HG02981 (cell line): ENCODE data around the gene CA5A.
A peak's percentile ranks its signal among the peaks of the same experiment; 100 is the strongest.
"Not testable (repeated sequence)": the region's sequence is repeated elsewhere in the genome, so short reads cannot be mapped to it uniquely, and the experiment has no call there.

Experiments
- ATAC-seq: cut with Tn5 transposase; IDR thresholded peaks from one replicate; pipeline ENCODE4 v1.9.1; 2021; ENCODE audit warnings: mild to moderate bottlenecking, moderate library complexity; ENCODE audit not compliant: unreplicated experiment

The CA5A gene

DNA sequence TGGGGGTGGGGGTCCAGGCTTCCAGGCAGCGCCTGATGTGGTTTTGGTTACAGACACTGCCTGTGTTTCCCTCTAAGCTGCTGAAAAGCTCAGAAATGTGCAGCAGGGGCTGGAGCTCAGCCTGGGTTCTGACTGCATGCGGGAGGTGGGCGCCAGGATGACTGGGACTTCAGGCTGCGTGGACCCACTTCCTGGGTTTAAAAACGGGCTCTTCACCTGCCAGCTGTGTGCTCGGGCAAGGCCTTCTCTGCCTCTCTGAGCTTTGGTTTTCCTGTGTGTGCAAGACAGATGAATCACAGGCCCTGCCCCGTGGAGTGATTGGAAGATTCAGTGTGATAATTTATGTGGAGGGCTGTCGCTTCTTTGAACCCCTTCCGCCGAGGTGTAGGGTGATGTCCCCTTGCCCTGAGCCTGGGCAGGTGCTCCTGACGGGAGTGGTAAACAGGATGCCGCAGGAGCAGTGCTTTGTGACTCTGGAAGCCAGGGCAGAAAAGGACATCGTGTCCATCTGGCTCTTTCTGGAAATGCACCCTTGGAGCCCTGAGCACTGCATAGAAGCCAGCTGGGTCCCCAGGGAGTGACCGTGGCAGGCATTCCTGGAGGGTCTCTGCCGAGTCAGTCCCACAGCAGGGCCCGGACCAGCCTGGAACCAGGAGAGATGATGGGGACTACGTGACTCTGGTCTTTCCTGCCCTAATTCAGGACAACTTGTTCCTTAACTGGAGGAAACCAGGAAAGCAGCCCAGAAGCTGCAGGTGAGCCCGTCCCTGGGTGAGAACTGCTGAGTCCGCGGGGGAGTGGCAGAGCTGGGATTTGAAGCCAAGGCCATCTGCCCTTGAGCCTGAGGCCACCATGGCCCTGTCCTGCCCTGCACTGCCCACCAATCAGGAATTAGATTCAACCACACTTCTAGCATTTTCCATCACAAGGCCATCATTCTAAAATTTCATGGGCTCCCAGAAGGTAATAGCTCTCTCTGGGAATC lies 38.5 kb downstream of the CA5A start:
- no peak for ATAC-seq

DNA sequence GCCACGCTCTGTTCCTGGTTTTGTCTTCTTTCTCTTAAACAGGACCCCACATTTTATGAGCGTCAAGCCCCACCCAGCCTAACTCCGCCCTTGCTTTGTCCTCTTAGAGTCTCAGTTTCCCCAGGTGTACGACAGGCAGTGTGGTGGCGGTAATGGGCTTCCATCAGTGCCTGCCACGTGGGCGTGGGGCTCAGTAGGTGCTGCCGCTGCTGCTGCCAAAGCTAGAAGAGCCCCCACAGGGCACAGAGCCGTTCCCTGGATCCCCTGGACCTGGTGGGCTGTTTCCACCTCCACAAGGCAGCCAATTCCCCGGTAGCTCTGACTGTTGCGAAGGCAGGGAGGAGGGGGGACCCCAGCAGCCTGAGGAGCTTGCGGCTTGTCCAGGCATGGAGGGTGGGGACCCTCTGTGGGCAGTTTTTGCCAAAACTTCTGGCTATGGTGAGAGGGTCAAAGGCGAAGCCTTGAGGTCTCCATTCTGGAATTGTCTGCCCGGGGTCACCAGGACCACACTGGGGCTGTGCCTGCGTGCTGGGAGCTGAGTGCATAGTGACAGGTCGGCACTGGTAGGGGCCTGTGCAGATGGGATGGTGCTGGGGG lies 39.3 kb downstream of the CA5A start:
- not testable (repeated sequence) for ATAC-seq

DNA sequence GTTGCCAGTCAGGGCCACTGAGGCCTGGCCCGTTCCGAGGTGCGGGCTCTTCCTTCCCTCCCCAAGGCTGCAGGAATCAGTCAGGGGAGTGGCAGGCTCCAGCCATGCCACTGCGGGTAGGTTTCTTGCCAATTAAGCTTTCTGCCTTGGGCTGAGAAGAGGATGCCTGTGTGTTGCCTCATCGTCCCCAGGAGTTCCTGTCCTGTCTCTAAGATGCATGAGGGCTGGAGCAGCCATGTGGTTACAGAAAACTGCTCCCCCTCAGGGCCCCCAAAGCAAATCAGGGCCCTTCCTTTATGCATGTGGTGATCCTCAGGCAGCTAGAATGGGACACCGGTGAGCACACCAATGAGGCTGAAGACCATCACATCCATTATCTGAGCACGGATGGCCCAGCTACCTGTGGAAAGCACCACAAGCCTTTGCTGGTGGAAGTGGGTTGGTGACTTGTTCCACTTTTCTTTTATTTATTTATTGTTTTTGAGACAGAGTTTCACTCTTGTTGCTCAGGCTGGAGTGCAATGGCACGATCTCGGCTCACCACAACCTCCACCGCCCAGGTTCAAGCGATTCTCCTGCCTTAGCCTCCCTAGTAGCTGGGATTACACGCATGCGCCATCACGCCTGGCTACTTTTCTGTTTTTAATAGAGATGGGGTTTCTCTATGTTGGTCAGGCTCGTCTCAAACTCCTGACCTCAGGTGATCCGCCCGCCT lies 40.0 kb downstream of the CA5A start:
- ATAC-seq, result not testable (repeated sequence)

DNA sequence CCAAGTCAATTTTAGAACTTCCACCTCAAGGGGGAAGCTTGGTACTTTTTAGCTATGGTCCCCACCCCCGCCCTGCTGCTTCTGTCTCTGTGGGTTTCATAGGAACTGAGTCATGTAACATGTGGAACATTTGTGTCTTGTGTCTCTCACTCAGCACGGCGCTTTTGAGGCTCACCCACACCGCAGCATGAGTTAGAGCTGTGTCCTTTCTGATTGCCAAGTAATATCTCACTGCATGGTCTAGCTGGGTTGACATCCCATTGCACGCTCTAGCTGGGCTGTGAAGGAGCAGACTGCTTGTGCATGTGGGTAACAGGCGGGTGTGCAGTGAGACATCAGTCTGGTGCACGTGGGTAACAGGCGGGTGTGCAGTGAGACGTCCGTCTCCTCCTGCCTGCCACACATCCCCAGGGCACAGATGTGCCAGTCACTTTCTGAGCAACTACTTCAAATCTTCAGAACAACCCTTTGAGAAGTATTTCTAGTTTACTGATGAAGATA lies 40.6 kb downstream of the CA5A start:
- ATAC-seq, result peak; percentile 64

DNA sequence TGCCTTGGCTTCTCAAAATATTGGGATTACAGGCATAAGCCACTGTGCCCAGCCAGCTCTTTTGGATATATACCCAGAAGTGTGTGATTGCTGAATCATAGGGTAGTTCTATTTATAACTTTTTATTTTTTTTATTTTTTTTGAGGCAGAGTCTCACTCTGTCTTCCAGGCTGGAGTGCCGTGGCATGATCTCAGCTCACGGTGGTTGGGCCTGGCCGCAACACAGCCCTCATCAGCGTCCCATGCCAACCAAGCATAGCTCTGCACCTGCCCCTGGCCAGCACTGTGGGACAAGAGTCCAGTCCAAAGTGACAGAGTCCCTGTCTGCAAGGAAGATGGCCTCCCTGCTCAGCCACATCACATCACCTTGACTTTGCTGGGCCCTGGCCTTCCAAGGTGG lies 42.3 kb downstream of the CA5A start:
- not testable (repeated sequence) for ATAC-seq

DNA sequence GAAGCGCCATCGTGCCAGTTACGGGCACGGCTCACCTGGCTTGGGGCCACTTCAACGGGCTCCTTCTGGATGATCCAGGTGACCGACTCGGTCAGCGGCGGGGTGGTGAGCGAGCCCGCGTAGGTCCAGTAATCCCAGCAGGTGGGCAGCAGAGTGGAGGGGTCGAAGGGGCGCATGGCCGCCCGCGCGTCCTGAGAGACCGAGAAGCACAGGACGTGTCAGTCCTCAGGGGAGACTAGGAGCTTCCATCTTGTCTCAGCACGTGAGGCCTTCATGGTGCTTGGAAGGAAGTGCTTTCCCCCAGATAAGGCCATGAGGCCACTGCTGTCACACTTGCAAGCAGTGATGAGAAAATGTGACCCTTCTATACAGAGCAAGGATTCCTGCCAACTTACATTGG lies 44.6 kb downstream of the CA5A start:
- ATAC-seq, result no peak

DNA sequence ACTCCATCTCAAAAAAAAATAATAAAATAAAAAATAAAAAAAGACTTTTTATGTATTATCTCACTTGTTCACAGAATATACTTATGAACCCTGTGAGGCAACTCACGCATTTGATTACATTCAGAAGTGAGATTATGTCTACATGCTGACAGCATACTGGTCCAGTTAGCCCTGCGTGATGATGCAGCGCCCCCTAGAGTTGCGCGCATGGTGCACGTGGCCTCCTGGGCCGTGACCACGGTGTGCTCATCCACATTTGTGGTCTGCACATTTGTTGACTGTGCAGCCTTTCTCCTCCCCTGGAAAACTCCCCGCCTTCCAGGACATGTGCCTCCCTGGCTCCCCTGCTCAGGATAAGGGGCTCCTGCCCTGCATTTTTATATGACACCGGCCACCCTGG lies 46.6 kb downstream of the CA5A start:
- ATAC-seq, result not testable (repeated sequence)

DNA sequence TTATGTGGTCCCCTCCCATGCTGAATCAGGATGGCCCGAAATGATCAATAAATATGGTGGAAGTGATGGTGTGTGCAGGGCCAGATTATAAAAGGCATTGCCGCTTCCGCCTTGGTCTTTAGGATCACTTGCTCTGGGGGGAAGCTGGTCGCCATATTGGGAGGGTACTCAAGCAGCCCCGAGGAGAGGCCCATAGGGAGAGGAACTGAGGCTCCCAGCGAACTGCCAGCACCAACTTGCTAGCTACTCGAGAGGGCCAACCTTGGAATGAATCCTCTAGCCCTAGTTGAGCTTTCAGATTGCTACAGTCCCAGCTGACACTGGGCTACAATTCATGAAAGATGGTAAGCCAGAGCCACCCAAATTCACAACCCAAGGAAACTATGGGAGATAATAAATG lies 48.0 kb downstream of the CA5A start:
- not testable (repeated sequence) for ATAC-seq

DNA sequence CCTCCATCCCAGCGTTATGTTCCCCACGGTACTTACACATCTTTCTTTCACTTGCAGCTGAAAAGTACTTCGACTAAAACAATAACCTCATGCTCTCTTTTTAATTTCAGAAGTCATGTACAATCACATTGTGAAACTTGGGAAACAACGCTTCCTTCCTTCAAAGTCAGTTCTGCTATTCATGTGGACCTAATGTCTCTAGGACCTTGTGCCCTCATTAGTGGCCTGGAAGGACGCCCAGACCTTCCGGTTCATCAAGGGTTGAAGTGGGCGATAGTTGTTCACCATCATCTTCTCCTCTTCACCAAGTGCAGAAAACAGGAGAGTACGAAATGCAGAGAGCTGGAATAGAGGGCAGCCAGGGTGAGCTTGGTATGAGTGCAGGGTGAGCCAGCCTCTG lies 48.4 kb downstream of the CA5A start:
- not testable (repeated sequence) for ATAC-seq

DNA sequence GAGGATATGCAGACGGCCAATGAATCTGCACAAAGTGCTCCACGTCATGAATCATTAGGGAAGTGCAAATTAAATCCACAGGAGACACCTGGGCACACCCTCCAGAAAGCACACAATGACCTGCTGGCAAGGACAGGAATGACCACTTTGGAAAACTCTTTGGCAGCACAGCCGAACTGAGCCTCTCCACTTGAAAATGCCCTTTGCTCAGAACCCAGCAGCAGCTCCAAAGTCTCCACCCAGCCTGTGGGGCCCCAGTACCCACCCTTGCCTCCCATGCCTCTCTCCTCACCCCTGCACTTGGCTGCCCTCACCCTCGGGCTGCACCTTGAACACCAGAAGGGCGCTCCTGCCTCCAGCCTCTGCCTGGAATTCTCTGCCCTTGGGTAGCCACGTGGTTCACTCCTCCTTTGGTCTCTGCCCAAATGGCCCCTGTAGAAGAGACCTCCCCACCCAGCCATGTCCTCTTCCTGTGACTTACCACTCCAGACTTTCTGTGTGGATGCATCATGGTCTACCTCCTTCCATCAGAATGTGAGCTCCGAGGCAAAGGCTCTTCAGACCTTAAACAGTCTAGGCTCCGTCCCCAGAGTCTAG lies 50.9 kb downstream of the CA5A start:
- ATAC-seq, result not testable (repeated sequence)

DNA sequence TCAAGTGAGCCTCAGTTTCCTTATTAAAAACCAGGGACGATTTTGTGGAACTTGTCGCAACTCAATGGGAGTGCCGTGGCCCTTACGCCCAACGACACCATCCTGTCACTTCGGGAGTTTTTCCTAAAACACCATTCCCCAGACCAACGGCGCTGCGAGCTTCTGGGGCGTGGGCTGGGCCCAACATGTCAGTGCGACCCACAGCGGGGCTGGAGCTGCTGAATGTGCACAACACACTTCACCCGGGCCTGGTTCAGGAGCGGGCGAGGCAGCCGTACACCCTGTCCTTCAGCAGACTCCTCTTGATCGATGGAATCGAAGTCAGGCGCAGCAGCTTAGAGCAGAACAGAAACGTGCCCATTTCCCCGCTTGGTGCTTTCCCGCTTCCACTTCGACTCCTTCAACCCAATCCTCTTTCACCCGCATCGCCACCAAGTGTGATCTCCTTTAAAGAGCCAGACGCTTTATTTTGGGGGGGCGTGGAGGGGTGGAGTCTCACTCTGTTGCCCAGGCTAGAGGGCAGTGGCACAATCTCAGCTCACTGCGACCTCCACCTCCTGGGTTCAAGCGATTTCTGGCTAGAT lies 53.8 kb downstream of the CA5A start:
- no peak for ATAC-seq

DNA sequence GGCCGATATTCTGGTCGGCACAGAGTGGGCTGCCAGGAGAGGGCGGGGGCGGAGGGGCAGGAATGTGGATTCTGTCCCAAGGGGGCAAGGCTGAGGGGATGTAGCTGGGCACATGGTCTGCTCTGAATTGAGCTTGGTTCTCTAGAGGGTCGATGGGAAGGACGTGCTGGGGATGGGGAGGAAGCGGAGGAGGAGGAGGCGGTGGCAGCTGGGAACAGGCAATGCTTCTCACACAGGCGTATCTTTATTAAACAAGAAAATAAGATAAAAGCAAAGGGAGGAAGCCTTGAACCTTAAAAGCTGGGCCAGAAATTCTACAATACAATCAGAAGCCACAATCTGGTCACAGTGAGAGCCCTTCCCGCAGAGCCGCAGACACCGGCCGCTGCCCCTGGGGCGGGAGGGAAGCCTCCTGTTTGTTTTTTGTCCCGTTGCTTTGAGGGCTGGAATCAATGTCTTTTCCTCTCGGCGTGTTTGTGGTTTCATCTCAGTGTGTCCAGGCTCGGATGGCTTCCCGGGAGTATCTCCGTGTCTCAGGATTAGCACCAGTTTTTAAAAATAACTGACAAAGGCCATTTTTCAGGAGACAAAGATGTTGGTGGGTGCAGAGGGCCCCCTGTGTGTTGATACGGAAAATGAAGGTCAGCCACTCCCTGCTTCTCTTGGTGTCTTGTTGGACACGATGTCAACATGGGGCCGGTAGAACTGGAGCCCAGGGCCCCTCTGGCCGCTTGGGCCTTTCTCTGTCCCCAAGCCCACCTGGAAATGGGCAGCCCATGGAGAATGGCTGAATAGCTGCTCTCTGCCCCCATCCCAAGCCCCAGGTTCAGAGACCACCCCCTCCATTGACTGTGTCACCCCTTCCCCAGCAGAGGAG lies 54.8 kb downstream of the CA5A start:
- ATAC-seq, result no peak

DNA sequence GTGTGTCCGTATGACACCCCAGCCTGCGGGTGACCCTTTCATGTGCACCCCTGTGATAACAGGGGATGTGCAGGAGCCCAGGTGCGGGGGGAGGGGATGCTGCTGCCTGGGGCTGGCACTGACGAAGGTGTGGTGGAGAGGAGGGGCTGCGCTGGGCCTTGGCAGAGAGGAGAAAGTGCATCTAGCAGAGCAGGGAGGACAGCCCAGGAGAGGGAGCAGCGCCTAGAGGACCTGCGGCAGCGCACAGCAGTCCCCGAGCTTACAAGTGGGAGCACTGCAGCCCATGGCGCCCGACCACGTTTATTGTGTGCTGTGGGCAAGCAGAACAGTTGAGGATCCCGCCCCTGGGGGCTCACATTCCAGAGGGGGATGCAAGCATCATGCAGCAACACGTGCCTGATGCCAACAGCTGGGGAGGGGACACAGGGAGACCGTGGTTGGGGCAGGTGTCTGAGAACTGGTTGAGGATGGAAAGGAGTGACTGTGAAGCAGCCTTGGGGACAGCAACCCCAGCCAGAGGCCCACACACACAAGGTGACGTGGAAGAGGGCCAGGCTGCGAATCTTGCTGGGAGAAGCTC lies 56.1 kb downstream of the CA5A start:
- no peak for ATAC-seq

DNA sequence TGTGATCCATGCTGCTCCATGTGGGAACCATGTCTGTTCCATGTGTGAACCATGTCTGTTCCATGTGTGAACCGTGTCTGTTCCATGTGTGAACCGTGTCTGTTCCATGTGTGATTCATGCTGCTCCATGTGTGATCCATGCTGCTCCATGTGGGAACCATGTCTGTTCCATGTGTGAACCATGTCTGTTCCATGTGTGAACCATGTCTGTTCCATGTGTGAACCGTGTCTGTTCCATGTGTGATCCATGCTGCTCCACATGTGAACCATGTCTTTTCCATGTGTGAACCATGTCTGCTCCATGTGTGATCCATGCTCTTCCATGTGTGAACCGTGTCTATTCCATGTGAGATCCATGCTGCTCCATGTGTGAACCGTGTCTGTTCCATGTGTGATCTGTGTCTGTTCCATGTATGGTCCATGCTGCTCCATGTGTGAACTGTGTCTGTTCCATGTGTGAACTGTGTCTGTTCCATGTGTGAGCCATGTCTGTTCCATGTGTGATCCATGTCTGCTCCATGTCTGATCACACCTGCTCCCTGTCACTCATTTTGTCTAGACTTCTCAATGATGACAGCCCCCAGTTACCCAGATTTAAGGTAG lies 56.8 kb downstream of the CA5A start:
- not testable (repeated sequence) for ATAC-seq

DNA sequence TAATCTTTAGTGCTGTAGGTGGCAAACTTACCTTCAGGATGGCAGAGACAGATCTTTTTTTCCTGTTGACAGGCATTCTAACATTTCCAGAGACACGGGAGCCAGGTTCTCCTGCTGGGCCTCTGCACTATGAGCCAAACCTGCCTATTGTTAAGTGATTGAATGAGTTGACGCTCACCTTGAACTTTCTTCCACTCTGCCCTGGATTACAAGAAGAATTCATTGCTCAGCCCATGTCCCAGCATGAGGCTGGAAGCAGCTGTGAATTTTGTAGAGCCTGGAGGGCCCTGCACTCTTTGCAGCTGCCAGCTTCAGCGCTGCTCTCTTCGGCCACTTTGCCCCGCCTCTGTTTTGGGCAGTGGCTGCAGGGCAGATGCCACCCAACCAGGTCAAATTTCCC lies 57.6 kb downstream of the CA5A start:
- ATAC-seq, result no peak

DNA sequence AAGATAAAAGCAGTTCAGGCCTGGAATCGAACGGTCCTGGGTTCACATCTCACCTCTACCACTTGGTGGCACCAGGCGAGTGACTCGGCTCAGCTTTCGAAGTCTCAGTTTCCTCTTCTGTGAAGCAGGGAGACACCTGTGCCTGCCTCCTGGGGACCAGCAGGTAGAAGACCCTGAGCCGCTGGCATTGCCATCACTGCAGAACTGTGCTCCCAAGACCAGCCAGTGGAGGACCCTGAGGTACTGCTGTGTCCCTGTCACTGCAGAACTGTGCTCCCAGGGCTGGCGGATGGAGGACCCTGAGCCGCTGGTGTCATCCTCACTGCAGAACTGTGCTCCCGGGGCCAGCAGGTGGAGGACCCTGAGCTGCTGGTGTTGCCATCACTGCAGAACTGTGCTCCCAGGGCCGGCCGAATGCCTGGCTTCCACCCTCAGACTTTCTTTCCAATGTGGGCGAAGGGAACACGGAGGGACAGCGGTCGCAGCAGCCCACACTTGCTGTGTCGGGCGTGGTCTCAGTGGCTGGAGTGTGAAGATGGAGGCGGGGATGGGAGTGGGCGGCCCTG lies 58.3 kb downstream of the CA5A start:
- no peak for ATAC-seq

DNA sequence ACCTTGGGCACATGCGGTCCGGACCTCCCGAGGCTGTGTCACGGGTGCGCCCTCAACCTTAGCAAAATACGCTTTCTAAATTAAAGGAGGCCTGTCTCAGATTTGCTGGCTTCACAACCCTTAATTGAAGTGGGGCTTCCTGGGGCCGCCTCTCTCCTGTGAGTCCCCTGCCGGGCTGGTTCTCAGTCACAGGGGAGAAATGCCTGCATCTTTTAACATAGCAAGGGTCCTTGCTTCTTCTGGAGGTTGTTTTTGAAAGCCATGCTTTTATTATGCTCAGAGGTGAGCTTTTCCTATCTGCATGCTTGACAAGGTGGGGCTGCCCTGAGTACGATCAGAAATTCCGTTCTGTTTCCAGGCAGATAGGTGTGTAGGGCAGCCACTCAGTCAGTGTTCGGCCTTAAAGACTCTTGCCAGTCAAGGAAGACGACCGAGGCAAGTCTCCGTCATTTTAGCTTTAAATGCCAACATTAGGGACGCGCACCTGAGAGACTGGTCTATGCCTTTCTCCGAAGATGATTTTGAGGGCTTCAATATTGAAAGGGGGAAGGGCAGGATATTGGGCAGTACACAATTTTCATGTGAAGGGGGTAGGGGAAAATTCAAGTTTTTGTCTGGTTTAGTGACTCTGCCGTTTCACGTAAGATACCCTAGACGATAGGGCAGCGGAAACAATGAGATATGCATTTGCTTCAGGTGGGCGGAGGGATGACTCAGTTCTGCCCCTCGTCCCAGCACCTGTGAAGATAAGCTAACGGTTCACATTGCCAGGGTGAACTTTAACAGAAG lies 61.5 kb downstream of the CA5A start:
- no peak for ATAC-seq
